ENCODE results near the gene C4orf46.

GRCh38 chr4:158678767-158679166 lies 7.1 kb upstream of the C4orf46 start:
- TF ChIP-seq CTCF (IDR thresholded peaks at IDR 0.05; ENCODE audit: insufficient read depth, low read depth, low read length) (no peak), EZH2 (IDR thresholded peaks at IDR 0.05; ENCODE audit: insufficient read depth, low read length) (no peak)

Measured in astrocyte (in vitro differentiated cells and primary cell).